Right atrium auricular region (tissue), 2 donors: ENCODE results near the gene TMEM129. TPM values are rescaled to one million over a fixed set of nuclear protein-coding genes. Genes with fewer than 3 reads are reported as not detected.

Experiments used
- DNase-seq: peaks from one replicate; pipeline ENCODE4 v3.0.0-alpha.2; 2019; ENCODE audit warnings: low spot score
- H3K27ac ChIP-seq, 2 donors: fragments of 200-600 bp; sonication (generic); 1 replicate in 1 of 2; 2 replicates in 1 of 2; pipeline ENCODE4 v1.5.1; 2016 to 2019
- H3K27me3 ChIP-seq, 2 donors: fragments of 200-600 bp; sonication (generic); one replicate each; pipeline versions ENCODE4 v1.5.1 to v1.6.0; 2017 to 2019
- H3K36me3 ChIP-seq: fragments of 200-600 bp; sonication (generic); one replicate; pipeline ENCODE4 v1.5.1; 2016
- H3K4me1 ChIP-seq, 2 donors: fragments of 200-600 bp; sonication (generic); one replicate each; pipeline versions ENCODE4 v1.5.1 to v1.6.0; 2017 to 2019
- H3K4me3 ChIP-seq, 2 donors: fragments of 200-600 bp; sonication (generic); 1 replicate in 1 of 2; 2 replicates in 1 of 2; pipeline ENCODE4 v1.5.1; 2017 to 2019; ENCODE audit warnings: mild to moderate bottlenecking in 1 of 2, moderate library complexity in 1 of 2
- H3K9me3 ChIP-seq, 2 donors: fragments of 200-600 bp; sonication (generic); one replicate each; pipeline ENCODE4 v1.5.1; 2019
- CTCF ChIP-seq, 2 donors: fragments of 200-600 bp; sonication (generic); IDR thresholded peaks; one replicate each; pipeline ENCODE4 v1.5.1; 2019; ENCODE audit warnings: antibody characterized with exemption in 2 of 2
- total RNA-seq, 2 donors: library from RNA; depleted of rRNA; stranded (reverse); fragments of >200 nt; gene quantifications; one replicate each; pipeline ENCODE4 v1.1.0, GENCODE V29; 2016

TMEM129 gene
- total RNA-seq, 2 donors from 2014 or later: 59.0 to 75.4 TPM

- no peak for DNase-seq
- H3K36me3 ChIP-seq: no peaks in the 10 kb centered on the region
- no peaks in the 10 kb centered on the region for H3K27me3 ChIP-seq
- no peak for TF ChIP-seq CTCF (IDR thresholded peaks at IDR 0.05)
- H3K4me3 ChIP-seq: no peak overlapping the region
- peaks cover 0 to 21% of the 10 kb centered on the region in 2 donors for H3K4me1 ChIP-seq
- no peak overlapping the region for H3K27ac ChIP-seq
- H3K9me3 ChIP-seq: no peaks in the 10 kb centered on the region
Measured at GRCh38 chr4:1749370-1749769, 28.2 kb upstream of the TMEM129 start.

GRCh38 chr4:1748465-1748995 is 27.4 kb upstream of the TMEM129 start:
- H3K4me1 ChIP-seq: peaks cover 0 to 21% of the 10 kb centered on the region in 2 donors
- no peaks in the 10 kb centered on the region for H3K9me3 ChIP-seq
- H3K27me3 ChIP-seq: no peaks in the 10 kb centered on the region
- DNase-seq: no peak
- no peak overlapping the region for H3K4me3 ChIP-seq
- no peaks in the 10 kb centered on the region for H3K36me3 ChIP-seq
- TF ChIP-seq CTCF (IDR thresholded peaks at IDR 0.05): peak; percentile 68 to 85
- H3K27ac ChIP-seq: no peak overlapping the region

GRCh38 chr4:1747603-1747967 is 26.5 kb upstream of the TMEM129 start:
- no peak for DNase-seq
- Histone ChIP-seq H3K36me3 (no peaks in the 10 kb centered on the region), H3K4me1 (peaks cover 0 to 17% of the 10 kb centered on the region in 2 donors), H3K27ac (no peak overlapping the region), H3K9me3 (no peaks in the 10 kb centered on the region), H3K27me3 (no peaks in the 10 kb centered on the region), H3K4me3 (no peak overlapping the region)
- no peak for TF ChIP-seq CTCF (IDR thresholded peaks at IDR 0.05)

GRCh38 chr4:1746919-1747602 is 25.9 kb upstream of the TMEM129 start:
- Histone ChIP-seq H3K9me3 (no peaks in the 10 kb centered on the region), H3K4me3 (no peak overlapping the region), H3K36me3 (no peaks in the 10 kb centered on the region), H3K27me3 (no peaks in the 10 kb centered on the region), H3K4me1 (peaks cover 0 to 12% of the 10 kb centered on the region in 2 donors), H3K27ac (no peak overlapping the region)
- no peak for TF ChIP-seq CTCF (IDR thresholded peaks at IDR 0.05)
- DNase-seq: no peak

- H3K27ac ChIP-seq: no peak overlapping the region
- TF ChIP-seq CTCF (IDR thresholded peaks at IDR 0.05): peak; percentile 79 to 90
- H3K4me1 ChIP-seq: peaks cover 0 to 8% of the 10 kb centered on the region in 2 donors
- peak; percentile 66 for DNase-seq
- no peak overlapping the region for H3K4me3 ChIP-seq
- H3K9me3 ChIP-seq: no peaks in the 10 kb centered on the region
- no peaks in the 10 kb centered on the region for H3K27me3 ChIP-seq
- no peaks in the 10 kb centered on the region for H3K36me3 ChIP-seq
Measured at GRCh38 chr4:1746265-1746691, 25.2 kb upstream of the TMEM129 start.
